Endothelial cell of umbilical vein (primary cell): Measurements from ENCODE around the gene KAZN.

Experiments used
- EZH2 ChIP-seq: IDR thresholded peaks from 2 replicates; pipeline ENCODE4 v1.6.1; 2012; ENCODE audit warnings: borderline replicate concordance, low read depth, mild to moderate bottlenecking, moderate library complexity, low read length, inconsistent platforms; ENCODE audit not compliant: severe bottlenecking
- TF ChIP-seq, protein P1 (sequence below), 2 donors: IDR thresholded peaks; 1 replicate in 1 of 2; 2 replicates in 1 of 2; pipeline ENCODE4 v1.5.1; 2011; ENCODE audit warnings: low read length in 2 of 2, mild to moderate bottlenecking in 2 of 2, moderate library complexity in 2 of 2, control low read depth in 1 of 2, inconsistent platforms in 1 of 2, low read depth in 1 of 2; ENCODE audit not compliant: insufficient read depth in 1 of 2; ENCODE audit errors: extremely low read depth in 1 of 2

- TF ChIP-seq, protein P1, sequence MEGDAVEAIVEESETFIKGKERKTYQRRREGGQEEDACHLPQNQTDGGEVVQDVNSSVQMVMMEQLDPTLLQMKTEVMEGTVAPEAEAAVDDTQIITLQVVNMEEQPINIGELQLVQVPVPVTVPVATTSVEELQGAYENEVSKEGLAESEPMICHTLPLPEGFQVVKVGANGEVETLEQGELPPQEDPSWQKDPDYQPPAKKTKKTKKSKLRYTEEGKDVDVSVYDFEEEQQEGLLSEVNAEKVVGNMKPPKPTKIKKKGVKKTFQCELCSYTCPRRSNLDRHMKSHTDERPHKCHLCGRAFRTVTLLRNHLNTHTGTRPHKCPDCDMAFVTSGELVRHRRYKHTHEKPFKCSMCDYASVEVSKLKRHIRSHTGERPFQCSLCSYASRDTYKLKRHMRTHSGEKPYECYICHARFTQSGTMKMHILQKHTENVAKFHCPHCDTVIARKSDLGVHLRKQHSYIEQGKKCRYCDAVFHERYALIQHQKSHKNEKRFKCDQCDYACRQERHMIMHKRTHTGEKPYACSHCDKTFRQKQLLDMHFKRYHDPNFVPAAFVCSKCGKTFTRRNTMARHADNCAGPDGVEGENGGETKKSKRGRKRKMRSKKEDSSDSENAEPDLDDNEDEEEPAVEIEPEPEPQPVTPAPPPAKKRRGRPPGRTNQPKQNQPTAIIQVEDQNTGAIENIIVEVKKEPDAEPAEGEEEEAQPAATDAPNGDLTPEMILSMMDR (IDR thresholded peaks at IDR 0.05; ENCODE audit: extremely low read depth in 1 of 2, insufficient read depth in 1 of 2, low read depth in 1 of 2, low read length in 2 of 2): no peak
- no peak for TF ChIP-seq EZH2
Observed at GRCh38 chr1:14567056-14567455, 31.4 kb upstream of the KAZN start.
